Measurements from ENCODE around the gene COQ9.

COQ9 gene

GRCh38 chr16:57434003-57434402 lies 13.3 kb upstream of the COQ9 start:
- Histone ChIP-seq H3K4me1 (ENCODE audit: control insufficient read depth, insufficient read depth, low read length) (no peaks in the 10 kb centered on the region), H3K9me3 (ENCODE audit: control insufficient read depth, insufficient read depth, low read depth, low read length) (no peaks in the 10 kb centered on the region), H3K4me3 (ENCODE audit: low read depth, low read length) (no peak overlapping the region), H3K36me3 (ENCODE audit: control insufficient read depth in 2 of 2, insufficient read depth in 1 of 2, low read length in 2 of 2) (peaks cover 51 to 94% of the 10 kb centered on the region in 2 experiments), H3K27ac (ENCODE audit: extremely low read depth, low read depth, low read length) (no peak overlapping the region)
- CTCF ChIA-PET, result interaction anchor here (1.0 to 2.3 kb wide), 4 partner anchors 12 to 134 kb away, joined by 3 to 11 read pairs (median 4); no protein-coding TSS in a partner anchor
- POLR2A ChIA-PET, result no interaction called here
- TF ChIP-seq ZNF624 (tag by site-specific recombination; IDR thresholded peaks at IDR 0.05) (no peak), WT1 (tag by site-specific recombination; IDR thresholded peaks at IDR 0.05) (no peak), ZNF24 (tag by site-specific recombination; IDR thresholded peaks at IDR 0.05) (no peak), ZNF510 (tag by site-specific recombination; IDR thresholded peaks at IDR 0.05; ENCODE audit: insufficient replicate concordance) (no peak), SCRT1 (tag by site-specific recombination; IDR thresholded peaks at IDR 0.05; ENCODE audit: borderline replicate concordance) (no peak), GLI2 (tag by site-specific recombination; IDR thresholded peaks at IDR 0.05; ENCODE audit: borderline replicate concordance, low read depth) (no peak), ZSCAN18 (tag by site-specific recombination; IDR thresholded peaks at IDR 0.05) (no peak), ZXDB (tag by site-specific recombination; IDR thresholded peaks at IDR 0.05) (no peak), KLF9 (tag by site-specific recombination; IDR thresholded peaks at IDR 0.05; ENCODE audit: low read depth) (no peak), ZNF248 (tag by site-specific recombination; IDR thresholded peaks at IDR 0.05) (no peak), ZBTB1 (tag by site-specific recombination; IDR thresholded peaks at IDR 0.05) (no peak), ZNF211 (tag by site-specific recombination; IDR thresholded peaks at IDR 0.05; ENCODE audit: low read depth) (no peak), ZNF140 (tag by site-specific recombination; IDR thresholded peaks at IDR 0.05) (no peak), ZNF174 (tag by site-specific recombination; IDR thresholded peaks at IDR 0.05) (no peak), ZNF184 (tag by site-specific recombination; IDR thresholded peaks at IDR 0.05) (no peak), ZNF10 (tag by site-specific recombination; IDR thresholded peaks at IDR 0.05) (no peak), ZNF473 (tag by site-specific recombination; IDR thresholded peaks at IDR 0.05) (no peak)
- TF ChIP-seq, protein P1, sequence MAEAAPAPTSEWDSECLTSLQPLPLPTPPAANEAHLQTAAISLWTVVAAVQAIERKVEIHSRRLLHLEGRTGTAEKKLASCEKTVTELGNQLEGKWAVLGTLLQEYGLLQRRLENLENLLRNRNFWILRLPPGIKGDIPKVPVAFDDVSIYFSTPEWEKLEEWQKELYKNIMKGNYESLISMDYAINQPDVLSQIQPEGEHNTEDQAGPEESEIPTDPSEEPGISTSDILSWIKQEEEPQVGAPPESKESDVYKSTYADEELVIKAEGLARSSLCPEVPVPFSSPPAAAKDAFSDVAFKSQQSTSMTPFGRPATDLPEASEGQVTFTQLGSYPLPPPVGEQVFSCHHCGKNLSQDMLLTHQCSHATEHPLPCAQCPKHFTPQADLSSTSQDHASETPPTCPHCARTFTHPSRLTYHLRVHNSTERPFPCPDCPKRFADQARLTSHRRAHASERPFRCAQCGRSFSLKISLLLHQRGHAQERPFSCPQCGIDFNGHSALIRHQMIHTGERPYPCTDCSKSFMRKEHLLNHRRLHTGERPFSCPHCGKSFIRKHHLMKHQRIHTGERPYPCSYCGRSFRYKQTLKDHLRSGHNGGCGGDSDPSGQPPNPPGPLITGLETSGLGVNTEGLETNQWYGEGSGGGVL (tag by site-specific recombination; IDR thresholded peaks at IDR 0.05), result no peak
- TF ChIP-seq, protein P2, sequence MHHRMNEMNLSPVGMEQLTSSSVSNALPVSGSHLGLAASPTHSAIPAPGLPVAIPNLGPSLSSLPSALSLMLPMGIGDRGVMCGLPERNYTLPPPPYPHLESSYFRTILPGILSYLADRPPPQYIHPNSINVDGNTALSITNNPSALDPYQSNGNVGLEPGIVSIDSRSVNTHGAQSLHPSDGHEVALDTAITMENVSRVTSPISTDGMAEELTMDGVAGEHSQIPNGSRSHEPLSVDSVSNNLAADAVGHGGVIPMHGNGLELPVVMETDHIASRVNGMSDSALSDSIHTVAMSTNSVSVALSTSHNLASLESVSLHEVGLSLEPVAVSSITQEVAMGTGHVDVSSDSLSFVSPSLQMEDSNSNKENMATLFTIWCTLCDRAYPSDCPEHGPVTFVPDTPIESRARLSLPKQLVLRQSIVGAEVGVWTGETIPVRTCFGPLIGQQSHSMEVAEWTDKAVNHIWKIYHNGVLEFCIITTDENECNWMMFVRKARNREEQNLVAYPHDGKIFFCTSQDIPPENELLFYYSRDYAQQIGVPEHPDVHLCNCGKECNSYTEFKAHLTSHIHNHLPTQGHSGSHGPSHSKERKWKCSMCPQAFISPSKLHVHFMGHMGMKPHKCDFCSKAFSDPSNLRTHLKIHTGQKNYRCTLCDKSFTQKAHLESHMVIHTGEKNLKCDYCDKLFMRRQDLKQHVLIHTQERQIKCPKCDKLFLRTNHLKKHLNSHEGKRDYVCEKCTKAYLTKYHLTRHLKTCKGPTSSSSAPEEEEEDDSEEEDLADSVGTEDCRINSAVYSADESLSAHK (tag by site-specific recombination; IDR thresholded peaks at IDR 0.05), result no peak

DNA sequence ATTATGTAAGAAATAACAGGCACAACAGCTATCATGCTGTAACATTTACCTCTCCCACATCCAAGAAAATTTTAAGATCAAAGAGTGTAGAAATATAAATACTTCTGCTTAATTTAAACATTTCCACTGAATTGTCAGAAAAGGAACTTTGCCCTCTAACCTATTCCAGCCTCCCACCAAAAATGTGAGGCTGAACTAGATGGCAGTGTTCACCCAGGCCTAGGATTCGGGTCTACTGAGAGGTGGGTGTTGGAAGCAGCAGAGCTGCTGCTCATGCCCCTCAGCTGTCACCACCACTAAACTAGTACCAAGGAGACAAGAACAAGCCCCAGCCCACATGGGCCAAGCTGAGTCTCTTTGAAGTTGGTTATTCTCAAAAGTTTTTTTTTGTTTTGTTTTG lies 11.4 kb upstream of the COQ9 start:
- H3K27ac ChIP-seq (ENCODE audit: extremely low read depth, low read depth, low read length), result no peak overlapping the region
- TF ChIP-seq ZBTB21 (tag by site-specific recombination; IDR thresholded peaks at IDR 0.05), result no peak
- no peak for TF ChIP-seq KLF16 (tag by site-specific recombination; IDR thresholded peaks at IDR 0.05)
- TF ChIP-seq MYNN (tag by site-specific recombination; IDR thresholded peaks at IDR 0.05; ENCODE audit: borderline replicate concordance), result no peak
- no peak for TF ChIP-seq ZNF560 (tag by site-specific recombination; IDR thresholded peaks at IDR 0.05; ENCODE audit: borderline replicate concordance)
- no peak for TF ChIP-seq ZSCAN18 (tag by site-specific recombination; IDR thresholded peaks at IDR 0.05)
- no peak for TF ChIP-seq ZSCAN23 (tag by site-specific recombination; IDR thresholded peaks at IDR 0.05)
- TF ChIP-seq HOXC10 (CRISPR knock-in tag; IDR thresholded peaks at IDR 0.05), result no peak
- TF ChIP-seq, protein P3, sequence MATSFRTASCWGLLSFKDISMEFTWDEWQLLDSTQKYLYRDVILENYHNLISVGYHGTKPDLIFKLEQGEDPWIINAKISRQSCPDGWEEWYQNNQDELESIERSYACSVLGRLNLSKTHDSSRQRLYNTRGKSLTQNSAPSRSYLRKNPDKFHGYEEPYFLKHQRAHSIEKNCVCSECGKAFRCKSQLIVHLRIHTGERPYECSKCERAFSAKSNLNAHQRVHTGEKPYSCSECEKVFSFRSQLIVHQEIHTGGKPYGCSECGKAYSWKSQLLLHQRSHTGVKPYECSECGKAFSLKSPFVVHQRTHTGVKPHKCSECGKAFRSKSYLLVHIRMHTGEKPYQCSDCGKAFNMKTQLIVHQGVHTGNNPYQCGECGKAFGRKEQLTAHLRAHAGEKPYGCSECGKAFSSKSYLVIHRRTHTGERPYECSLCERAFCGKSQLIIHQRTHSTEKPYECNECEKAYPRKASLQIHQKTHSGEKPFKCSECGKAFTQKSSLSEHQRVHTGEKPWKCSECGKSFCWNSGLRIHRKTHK (tag by site-specific recombination; IDR thresholded peaks at IDR 0.05), result no peak
- no peak for TF ChIP-seq KLF8 (tag by site-specific recombination; IDR thresholded peaks at IDR 0.05)
- TF ChIP-seq GLIS1 (tag by site-specific recombination; IDR thresholded peaks at IDR 0.05), result no peak
- H3K9me3 ChIP-seq (ENCODE audit: control insufficient read depth, insufficient read depth, low read depth, low read length), result no peaks in the 10 kb centered on the region
- CTCF ChIA-PET, result interaction anchor here (1.1 kb wide), 1 partner anchor 17 kb away, joined by 6 read pairs; no protein-coding TSS in a partner anchor
- POLR2A ChIA-PET, result interaction anchor here (0.7 to 0.8 kb wide), 2 partner anchors 11 to 27 kb away, joined by 3 read pairs; partner anchors contain the start of genes CIAPIN1, COQ9 and POLR2C
- no peaks in the 10 kb centered on the region for H3K4me1 ChIP-seq (ENCODE audit: control insufficient read depth, insufficient read depth, low read length)
- H3K4me3 ChIP-seq (ENCODE audit: low read depth, low read length), result no peak overlapping the region
- H3K36me3 ChIP-seq (ENCODE audit: control insufficient read depth in 2 of 2, insufficient read depth in 1 of 2, low read length in 2 of 2), result peaks cover 44 to 96% of the 10 kb centered on the region in 2 experiments
